ENCODE data around the gene KIAA0319L. TPM values are rescaled to one million over a fixed set of nuclear protein-coding genes. Genes with fewer than 3 reads are reported as not detected.

KIAA0319L gene
- total RNA-seq: 10 to 100 TPM; 32.5 to 66.7 (median 42.7) TPM
- 10 to 100 TPM; 18.2 to 78.3 TPM for polyA plus RNA-seq
- long read RNA-seq, donor 1, partial matches to known transcripts: 17 of 44 reads
- long read RNA-seq, donor 1, other reads (novel, unspliced or antisense): 27 of 44 reads
- long read RNA-seq, donor 2, full-length matches to known transcripts: 3 of 33 reads
- long read RNA-seq, donor 2, partial matches to known transcripts: 30 of 33 reads
- long read RNA-seq, donor 2, other reads (novel, unspliced or antisense): 0 of 33 reads
- long read RNA-seq, donor 3, full-length matches to known transcripts: 13 of 53 reads
- long read RNA-seq, donor 3, partial matches to known transcripts: 9 of 53 reads
- long read RNA-seq, donor 3, other reads (novel, unspliced or antisense): 31 of 53 reads

DNA sequence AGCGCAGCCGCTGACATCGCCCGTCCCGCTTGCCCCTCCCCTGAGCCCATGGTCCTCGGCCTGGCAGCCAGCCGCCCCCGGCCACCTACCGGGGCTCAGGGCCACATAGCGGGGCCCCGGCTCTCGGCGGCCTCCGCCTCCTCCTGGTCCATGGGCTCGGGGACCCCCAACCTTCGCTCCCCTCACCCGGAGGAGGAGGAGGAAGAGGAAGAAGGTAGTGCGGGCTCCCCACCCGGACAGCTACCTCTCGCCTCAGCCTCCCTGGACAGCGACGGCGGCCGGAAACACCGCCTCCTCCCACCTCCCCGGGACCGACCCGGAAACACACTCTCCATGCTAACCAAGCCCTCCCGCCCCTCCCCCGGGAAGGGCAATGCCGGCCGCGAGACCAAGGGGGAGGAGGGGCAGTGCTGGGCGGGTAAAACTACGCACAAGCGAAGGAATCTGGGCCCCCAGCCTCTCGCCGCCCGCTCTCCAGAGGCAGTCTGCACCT is at the start of gene KIAA0319L:
Gene KIAA0319L, minus strand, starts transcription at position 286 of the 493 bp plus-strand sequence. CDS start 2,912 bp downstream, outside the sequence.
- Histone ChIP-seq H3K9me3 (no peaks in the 10 kb centered on the region), H3K27me3 (no peaks in the 10 kb centered on the region), H3K36me3 (no peaks in the 10 kb centered on the region), H3K4me1 (ENCODE audit: insufficient read depth) (peaks cover 6% of the 10 kb centered on the region), H3K4me3 (peak within 1 kb of the TSS; percentile 98), H3K27ac (peak within 1 kb of the TSS; percentile 93 to 95)
- peak in 4 of 5 donors; percentile 87 to 92 (median 88) for DNase-seq
- 0 to 3% (median 1%) methylated on average over 29 to 39 of the region's 39 CpGs for WGBS, 3 donors
- no peak for TF ChIP-seq EP300 (IDR thresholded peaks at IDR 0.05)
- TF ChIP-seq, protein P1, sequence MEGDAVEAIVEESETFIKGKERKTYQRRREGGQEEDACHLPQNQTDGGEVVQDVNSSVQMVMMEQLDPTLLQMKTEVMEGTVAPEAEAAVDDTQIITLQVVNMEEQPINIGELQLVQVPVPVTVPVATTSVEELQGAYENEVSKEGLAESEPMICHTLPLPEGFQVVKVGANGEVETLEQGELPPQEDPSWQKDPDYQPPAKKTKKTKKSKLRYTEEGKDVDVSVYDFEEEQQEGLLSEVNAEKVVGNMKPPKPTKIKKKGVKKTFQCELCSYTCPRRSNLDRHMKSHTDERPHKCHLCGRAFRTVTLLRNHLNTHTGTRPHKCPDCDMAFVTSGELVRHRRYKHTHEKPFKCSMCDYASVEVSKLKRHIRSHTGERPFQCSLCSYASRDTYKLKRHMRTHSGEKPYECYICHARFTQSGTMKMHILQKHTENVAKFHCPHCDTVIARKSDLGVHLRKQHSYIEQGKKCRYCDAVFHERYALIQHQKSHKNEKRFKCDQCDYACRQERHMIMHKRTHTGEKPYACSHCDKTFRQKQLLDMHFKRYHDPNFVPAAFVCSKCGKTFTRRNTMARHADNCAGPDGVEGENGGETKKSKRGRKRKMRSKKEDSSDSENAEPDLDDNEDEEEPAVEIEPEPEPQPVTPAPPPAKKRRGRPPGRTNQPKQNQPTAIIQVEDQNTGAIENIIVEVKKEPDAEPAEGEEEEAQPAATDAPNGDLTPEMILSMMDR (IDR thresholded peaks at IDR 0.05): peak in 1 of 3 donors; percentile 8
- TF ChIP-seq POLR2A (IDR thresholded peaks at IDR 0.05): peak; percentile 76
- intact Hi-C loops (cut with DNase I): no loop called here

DNA sequence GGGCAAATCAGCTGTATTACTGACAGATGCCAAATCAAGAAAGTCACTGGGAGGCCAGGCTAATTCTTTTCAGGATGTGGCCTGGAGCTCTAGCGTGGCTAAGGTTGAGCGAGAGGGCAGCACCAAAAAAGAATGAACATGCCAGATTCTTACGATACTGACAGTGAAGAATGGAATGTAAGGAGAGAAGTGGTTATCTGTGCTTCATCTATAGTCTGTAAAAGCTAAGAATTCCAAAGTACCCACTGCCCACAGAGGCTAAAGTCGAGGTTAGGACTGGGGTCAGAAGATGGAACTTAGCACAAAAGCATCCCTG is 48.6 kb upstream of the KIAA0319L start:
- H3K4me1 ChIP-seq (ENCODE audit: insufficient read depth): no peaks in the 10 kb centered on the region
- no peak for DNase-seq
- no peak overlapping the region for H3K4me3 ChIP-seq
- WGBS, 3 donors: 73 to 81% (median 78%) methylated on average over 4 of the region's 4 CpGs
- intact Hi-C loops (cut with DNase I): no loop called here
- no peaks in the 10 kb centered on the region for H3K9me3 ChIP-seq
- TF ChIP-seq EP300 (IDR thresholded peaks at IDR 0.05) (no peak), POLR2A (IDR thresholded peaks at IDR 0.05) (no peak)
- TF ChIP-seq, protein P1 (IDR thresholded peaks at IDR 0.05): no peak
- H3K36me3 ChIP-seq: no peaks in the 10 kb centered on the region
- H3K27ac ChIP-seq: no peak overlapping the region
- no peaks in the 10 kb centered on the region for H3K27me3 ChIP-seq

DNA sequence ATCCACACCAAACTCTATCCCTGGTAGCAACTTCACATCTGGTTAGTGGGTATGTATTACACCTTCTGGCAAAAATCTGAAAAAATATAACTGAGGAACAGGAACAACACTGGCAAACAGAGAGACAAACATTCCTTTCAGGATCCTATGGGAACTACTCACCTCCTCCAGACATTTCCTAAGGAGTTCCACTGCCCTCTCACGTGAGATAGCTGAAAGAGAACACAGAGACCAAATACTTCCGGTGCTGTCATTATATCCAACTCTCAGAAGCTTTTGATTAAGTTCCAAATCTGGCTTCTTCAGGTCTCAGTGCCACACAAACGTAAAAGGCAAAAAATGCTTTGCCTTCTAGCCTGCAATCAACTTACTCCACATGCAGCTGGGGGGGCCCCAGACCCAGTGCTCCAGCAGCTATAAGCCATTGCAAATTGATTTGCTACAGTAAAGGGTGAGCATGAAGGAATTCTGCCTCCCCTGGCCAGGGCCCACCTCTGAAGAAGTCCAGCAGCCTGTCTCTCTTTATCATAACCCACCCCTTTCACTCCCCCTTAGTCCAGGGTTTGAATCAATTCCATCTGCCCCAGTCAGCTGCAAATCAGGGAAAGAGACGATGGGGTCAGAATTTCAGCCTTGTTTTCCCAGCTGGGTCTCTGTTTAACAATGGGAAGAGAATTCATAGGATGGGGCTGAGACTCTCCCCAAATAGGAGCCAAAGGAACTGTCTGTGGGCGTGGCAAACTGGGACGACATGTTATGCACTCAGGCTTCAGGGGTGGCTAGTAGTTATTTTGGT is 48.1 kb upstream of the KIAA0319L start:
- no peaks in the 10 kb centered on the region for H3K36me3 ChIP-seq
- no peaks in the 10 kb centered on the region for H3K4me1 ChIP-seq (ENCODE audit: insufficient read depth)
- H3K9me3 ChIP-seq: no peaks in the 10 kb centered on the region
- 59 to 69% (median 69%) methylated on average over 6 of the region's 6 CpGs for WGBS, 3 donors
- no peak overlapping the region for H3K4me3 ChIP-seq
- no peak overlapping the region for H3K27ac ChIP-seq
- H3K27me3 ChIP-seq: no peaks in the 10 kb centered on the region
- intact Hi-C loops (cut with DNase I): no loop called here
- DNase-seq: no peak
- TF ChIP-seq EP300 (IDR thresholded peaks at IDR 0.05) (no peak), POLR2A (IDR thresholded peaks at IDR 0.05) (no peak)
- TF ChIP-seq, protein P1 (IDR thresholded peaks at IDR 0.05): no peak

DNA sequence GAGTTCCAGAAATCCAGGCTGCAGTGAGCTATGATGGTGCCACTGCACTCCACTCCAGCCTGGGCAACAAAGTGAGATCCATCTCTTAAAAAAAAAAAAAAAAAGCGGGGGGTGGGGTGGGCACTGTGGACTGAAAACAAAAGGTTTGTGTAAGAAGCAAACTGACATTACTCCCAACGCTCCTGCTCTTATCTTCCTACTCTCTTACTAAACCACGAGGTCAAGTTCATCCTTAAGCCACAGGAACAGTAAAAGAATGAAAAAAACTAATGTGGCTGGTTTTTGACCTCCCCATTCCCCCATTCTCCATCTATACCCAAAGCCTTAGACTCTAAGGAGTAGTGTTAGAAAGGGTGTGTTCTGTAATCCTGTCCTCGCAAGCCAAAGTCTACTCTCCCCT is 46.7 kb upstream of the KIAA0319L start:
- no peak overlapping the region for H3K4me3 ChIP-seq
- no peaks in the 10 kb centered on the region for H3K4me1 ChIP-seq (ENCODE audit: insufficient read depth)
- H3K9me3 ChIP-seq: no peaks in the 10 kb centered on the region
- no peaks in the 10 kb centered on the region for H3K36me3 ChIP-seq
- intact Hi-C loops (cut with DNase I): no loop called here
- no peak for DNase-seq
- 67 to 69% (median 69%) methylated on average over 4 of the region's 4 CpGs for WGBS, 3 donors
- TF ChIP-seq, protein P1 (IDR thresholded peaks at IDR 0.05): no peak
- TF ChIP-seq EP300 (IDR thresholded peaks at IDR 0.05): no peak
- no peak for TF ChIP-seq POLR2A (IDR thresholded peaks at IDR 0.05)
- no peak overlapping the region for H3K27ac ChIP-seq
- H3K27me3 ChIP-seq: no peaks in the 10 kb centered on the region
